Peyer's patch (tissue), 4 donors: Measurements from ENCODE around the gene NEUROG2.

ENCODE experiments used
- CTCF ChIP-seq, 6 experiments: fragments of 450-650 bp in 4 of 6; fragments of 200-600 bp in 2 of 6; sonication (generic) in 1 of 6; IDR thresholded peaks; one replicate each; pipeline ENCODE4 v1.5.1; 2017 to 2019; ENCODE audit warnings: antibody characterized with exemption in 6 of 6, mild to moderate bottlenecking in 3 of 6, moderate library complexity in 1 of 6
- POLR2A ChIP-seq, 2 donors: fragments of 450-650 bp; IDR thresholded peaks; one replicate each; pipeline ENCODE4 v1.5.1; 2017; ENCODE audit warnings: antibody characterized with exemption in 2 of 2, mild to moderate bottlenecking in 2 of 2, moderate library complexity in 2 of 2

GRCh38 chr4:112520598-112521122, 4.7 kb upstream of the NEUROG2 start:
- TF ChIP-seq CTCF (IDR thresholded peaks at IDR 0.05), result no peak
- no peak for TF ChIP-seq POLR2A (IDR thresholded peaks at IDR 0.05)
